PC-9 (cell line): ENCODE measurements around the gene FILIP1L. TPM values are rescaled to one million over a fixed set of nuclear protein-coding genes. Genes with fewer than 3 reads are reported as not detected.

Source experiments
- BruUV-seq: library from RNA; stranded (reverse); fragments of 400-500 nt; replicated peaks from 2 replicates; lab custom pipeline; 2021; lab: Mats Ljungman, UMichigan
- CTCF ChIA-PET: fragments of 300-600 bp; sonication (Branson Sonifier 250); formaldehyde crosslinking; loops from one replicate; lab custom pipeline; 2022; ENCODE audit warnings: antibody characterized with exemption; lab: Charles Lee
- POLR2A ChIA-PET: fragments of 300-600 bp; sonication (Branson Sonifier 250); formaldehyde crosslinking; loops from one replicate; lab custom pipeline; 2022; ENCODE audit warnings: antibody characterized with exemption; ENCODE audit not compliant: unreplicated experiment; lab: Charles Lee
- DNase-seq, 2 experiments: peaks; one replicate each; pipeline versions ENCODE4 v3.0.0 to v3.0.0-alpha.2; 2015 to 2022; ENCODE audit warnings: mixed read lengths in 1 of 2
- H2AFZ ChIP-seq: fragments of 200-600 bp; sonication (generic); 2 replicates; pipeline ENCODE4 v1.8.1; 2017; ENCODE audit warnings: antibody characterized with exemption
- H3F3A ChIP-seq: fragments of 200-600 bp; sonication (generic); 2 replicates; pipeline ENCODE4 v1.8.1; 2017; ENCODE audit warnings: antibody characterized with exemption, mild to moderate bottlenecking, low read depth; ENCODE audit not compliant: insufficient read depth
- H3K27ac ChIP-seq: fragments of 200-600 bp; sonication (generic); 2 replicates; pipeline ENCODE4 v1.6.1; 2016; ENCODE audit warnings: mixed run types
- H3K27me3 ChIP-seq: fragments of 200-600 bp; sonication (generic); 2 replicates; pipeline ENCODE4 v1.6.1; 2016; ENCODE audit warnings: low read depth, mixed run types; ENCODE audit not compliant: insufficient read depth
- H3K36me3 ChIP-seq: fragments of 200-600 bp; sonication (generic); 2 replicates; pipeline ENCODE4 v1.6.1; 2016; ENCODE audit warnings: low read depth, mixed run types
- H3K4me1 ChIP-seq: fragments of 200-600 bp; sonication (generic); replicated peaks from 2 replicates; pipeline ENCODE4 v1.6.1; 2016; ENCODE audit warnings: mixed run types; ENCODE audit not compliant: insufficient read depth
- H3K4me2 ChIP-seq: fragments of 200-600 bp; sonication (generic); 2 replicates; pipeline ENCODE4 v1.6.1; 2017; ENCODE audit warnings: mixed run types
- H3K4me3 ChIP-seq: fragments of 200-600 bp; sonication (generic); 2 replicates; pipeline ENCODE4 v1.6.1; 2016; ENCODE audit warnings: mixed run types
- H3K79me2 ChIP-seq: fragments of 200-600 bp; sonication (generic); 2 replicates; pipeline ENCODE4 v1.6.1; 2017; ENCODE audit warnings: low read depth, mixed run types
- H3K9me2 ChIP-seq: fragments of 200-600 bp; sonication (generic); 2 replicates; pipeline ENCODE4 v1.8.1; 2017; ENCODE audit warnings: mild to moderate bottlenecking; ENCODE audit not compliant: insufficient read depth
- H3K9me3 ChIP-seq: fragments of 200-600 bp; sonication (generic); 2 replicates; pipeline ENCODE4 v1.8.1; 2016; ENCODE audit warnings: low read depth; ENCODE audit not compliant: insufficient read depth
- H4K20me1 ChIP-seq: fragments of 200-600 bp; sonication (generic); 2 replicates; pipeline ENCODE4 v1.8.1; 2017; ENCODE audit not compliant: insufficient read depth
- EZH2 ChIP-seq: fragments of 200-600 bp; sonication (generic); IDR thresholded peaks from 2 replicates; pipeline ENCODE4 v1.8.0; 2017; ENCODE audit warnings: antibody characterized with exemption, low read depth
- intact Hi-C: fragments of 100-400 bp; cut with micrococcal nuclease; formaldehyde crosslinking; loops from one replicate; pipeline ENCODE4 v1.10.0; 2022; ENCODE audit not compliant: unreplicated experiment
- total RNA-seq: library from RNA; stranded (reverse); gene quantifications from 2 replicates; pipeline ENCODE4 v1.2.3, GENCODE V29; 2021
- TF ChIP-seq, protein P1 (sequence below): fragments of 200-600 bp; sonication (generic); conservative IDR thresholded peaks from 2 replicates; pipeline ENCODE4 v1.6.1; 2017; ENCODE audit warnings: mixed run types, antibody characterized with exemption, mild to moderate bottlenecking, moderate library complexity

FILIP1L gene
- total RNA-seq, 1 experiment from 2014 or later: 16.8 TPM

DNA sequence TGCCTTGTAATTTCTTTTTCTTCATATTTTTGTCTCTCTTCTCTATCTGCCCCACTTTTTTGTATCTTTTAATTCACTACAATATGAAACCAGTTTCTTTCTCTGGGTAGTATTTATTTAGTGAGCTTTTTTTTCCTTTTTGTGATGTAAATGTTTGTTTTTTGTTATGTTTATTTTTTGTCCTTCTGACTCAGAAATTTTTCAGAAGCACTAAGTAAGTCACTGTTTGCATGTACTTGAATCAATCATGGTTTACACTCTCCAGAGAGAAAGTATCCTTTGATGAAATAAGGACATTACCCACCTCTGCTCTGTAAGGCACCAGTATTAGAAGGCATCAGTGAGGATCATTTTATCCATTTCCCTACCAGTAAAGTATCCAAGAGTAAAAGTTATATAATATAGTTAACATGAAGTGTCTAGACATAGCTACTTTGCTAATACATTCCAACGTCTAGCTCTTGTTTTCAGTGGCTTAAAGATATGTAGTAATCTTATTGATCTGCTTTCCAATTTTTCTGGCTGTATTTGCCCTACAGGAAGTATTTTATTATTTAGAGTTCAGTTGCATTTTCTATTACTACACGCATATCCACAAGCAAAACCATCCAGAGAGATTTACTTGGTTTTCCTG, 25.4 kb downstream of the FILIP1L start:
- Histone ChIP-seq H3K36me3 (no peaks in the 10 kb centered on the region), H4K20me1 (no peaks in the 10 kb centered on the region), H3K9me2 (no peaks in the 10 kb centered on the region), H3K4me2 (no peak overlapping the region), H3K4me3 (no peak overlapping the region), H3K27ac (no peak overlapping the region), H2AFZ (no peak overlapping the region), H3F3A (peaks cover 5% of the 10 kb centered on the region; the same call in 1 of the 2 replicates), H3K27me3 (no peaks in the 10 kb centered on the region), H3K9me3 (no peaks in the 10 kb centered on the region; the same call in none of the 2 replicates), H3K79me2 (no peaks in the 10 kb centered on the region), H3K4me1 (peaks cover 10% of the 10 kb centered on the region)
- BruUV-seq: no TSS peak
- intact Hi-C loops: no loop called here
- no peak for TF ChIP-seq EZH2
- TF ChIP-seq, protein P1, sequence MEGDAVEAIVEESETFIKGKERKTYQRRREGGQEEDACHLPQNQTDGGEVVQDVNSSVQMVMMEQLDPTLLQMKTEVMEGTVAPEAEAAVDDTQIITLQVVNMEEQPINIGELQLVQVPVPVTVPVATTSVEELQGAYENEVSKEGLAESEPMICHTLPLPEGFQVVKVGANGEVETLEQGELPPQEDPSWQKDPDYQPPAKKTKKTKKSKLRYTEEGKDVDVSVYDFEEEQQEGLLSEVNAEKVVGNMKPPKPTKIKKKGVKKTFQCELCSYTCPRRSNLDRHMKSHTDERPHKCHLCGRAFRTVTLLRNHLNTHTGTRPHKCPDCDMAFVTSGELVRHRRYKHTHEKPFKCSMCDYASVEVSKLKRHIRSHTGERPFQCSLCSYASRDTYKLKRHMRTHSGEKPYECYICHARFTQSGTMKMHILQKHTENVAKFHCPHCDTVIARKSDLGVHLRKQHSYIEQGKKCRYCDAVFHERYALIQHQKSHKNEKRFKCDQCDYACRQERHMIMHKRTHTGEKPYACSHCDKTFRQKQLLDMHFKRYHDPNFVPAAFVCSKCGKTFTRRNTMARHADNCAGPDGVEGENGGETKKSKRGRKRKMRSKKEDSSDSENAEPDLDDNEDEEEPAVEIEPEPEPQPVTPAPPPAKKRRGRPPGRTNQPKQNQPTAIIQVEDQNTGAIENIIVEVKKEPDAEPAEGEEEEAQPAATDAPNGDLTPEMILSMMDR: no peak
- POLR2A ChIA-PET: interaction anchor here (0.6 kb wide), 1 partner anchor 242 kb away, joined by 8 read pairs; no protein-coding TSS in a partner anchor
- CTCF ChIA-PET: interaction anchor here (1.2 to 2.0 kb wide), 2 partner anchors 20 to 246 kb away, joined by 3 to 5 read pairs; no protein-coding TSS in a partner anchor
- no peak for DNase-seq

DNA sequence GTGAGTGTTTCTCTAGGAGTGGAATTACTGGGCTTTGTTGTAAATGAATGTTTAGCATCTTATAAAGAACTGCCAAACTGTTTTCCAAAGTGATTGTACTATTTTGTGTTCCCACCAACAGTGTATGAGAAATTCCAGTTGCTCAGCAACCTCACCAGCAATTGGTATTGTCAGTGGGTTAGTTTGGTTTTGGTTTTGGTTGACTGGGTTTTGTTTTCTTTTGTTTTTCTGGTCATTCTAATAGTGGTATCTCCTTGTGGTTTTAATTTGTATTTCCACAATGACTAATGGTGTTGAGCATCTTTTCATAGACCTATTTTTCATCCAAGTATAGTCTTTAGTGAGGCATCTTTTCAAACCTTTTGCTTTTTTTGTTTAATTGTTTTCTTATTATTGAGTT, 27.1 kb downstream of the FILIP1L start:
- POLR2A ChIA-PET: no interaction called here
- Histone ChIP-seq H3F3A (peaks cover 5% of the 10 kb centered on the region; the same call in 1 of the 2 replicates), H4K20me1 (no peaks in the 10 kb centered on the region), H3K36me3 (no peaks in the 10 kb centered on the region), H3K27me3 (no peaks in the 10 kb centered on the region), H2AFZ (no peak overlapping the region), H3K4me3 (no peak overlapping the region), H3K9me2 (no peaks in the 10 kb centered on the region), H3K4me1 (peaks cover 10% of the 10 kb centered on the region), H3K9me3 (no peaks in the 10 kb centered on the region; the same call in 1 of the 2 replicates), H3K27ac (no peak overlapping the region), H3K4me2 (no peak overlapping the region), H3K79me2 (no peaks in the 10 kb centered on the region)
- no peak for TF ChIP-seq EZH2
- TF ChIP-seq, protein P1: no peak
- intact Hi-C loops: no loop called here
- DNase-seq: no peak
- no TSS peak for BruUV-seq
- CTCF ChIA-PET: interaction anchor here (0.6 kb wide), 1 partner anchor 74 kb away, joined by 3 read pairs; no protein-coding TSS in a partner anchor

DNA sequence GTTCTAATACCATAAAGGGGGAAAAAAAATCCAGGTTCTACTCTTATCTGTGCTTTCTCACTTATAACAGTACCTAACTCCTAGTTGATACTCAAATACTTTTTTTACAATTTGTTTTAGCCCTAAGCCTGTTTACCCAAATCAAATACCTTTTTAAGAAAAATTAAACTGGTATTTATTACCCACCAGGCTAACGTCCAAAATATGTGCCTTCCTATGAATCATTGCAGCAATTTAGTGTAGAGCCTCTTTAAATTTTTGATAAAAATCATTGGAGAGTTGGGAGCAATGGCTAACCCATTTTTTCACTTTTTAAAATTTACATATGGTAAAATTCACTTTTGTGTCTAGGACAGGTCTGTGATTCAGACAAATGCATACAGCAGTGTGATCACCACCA, 27.9 kb downstream of the FILIP1L start:
- H3K4me1 ChIP-seq: peaks cover 10% of the 10 kb centered on the region
- CTCF ChIA-PET: interaction anchor here (0.6 kb wide), 1 partner anchor 74 kb away, joined by 3 read pairs; no protein-coding TSS in a partner anchor

More for the DNA sequence above, 27.9 kb downstream of the FILIP1L start:
- H3K4me3 ChIP-seq: no peak overlapping the region
- H3K79me2 ChIP-seq: no peaks in the 10 kb centered on the region
- H4K20me1 ChIP-seq: no peaks in the 10 kb centered on the region
- BruUV-seq: no TSS peak
- peaks cover 5% of the 10 kb centered on the region; the same call in 1 of the 2 replicates for H3F3A ChIP-seq
- DNase-seq: no peak
- H2AFZ ChIP-seq: no peak overlapping the region
- TF ChIP-seq, protein P1: no peak
- TF ChIP-seq EZH2: no peak
- H3K9me2 ChIP-seq: no peaks in the 10 kb centered on the region
- intact Hi-C loops: no loop called here
- POLR2A ChIA-PET: no interaction called here
- H3K27ac ChIP-seq: no peak overlapping the region
- no peaks in the 10 kb centered on the region; the same call in 1 of the 2 replicates for H3K9me3 ChIP-seq
- no peaks in the 10 kb centered on the region for H3K36me3 ChIP-seq
- no peaks in the 10 kb centered on the region for H3K27me3 ChIP-seq
- no peak overlapping the region for H3K4me2 ChIP-seq
